ENCODE measurements around the gene RALB.

DNA sequence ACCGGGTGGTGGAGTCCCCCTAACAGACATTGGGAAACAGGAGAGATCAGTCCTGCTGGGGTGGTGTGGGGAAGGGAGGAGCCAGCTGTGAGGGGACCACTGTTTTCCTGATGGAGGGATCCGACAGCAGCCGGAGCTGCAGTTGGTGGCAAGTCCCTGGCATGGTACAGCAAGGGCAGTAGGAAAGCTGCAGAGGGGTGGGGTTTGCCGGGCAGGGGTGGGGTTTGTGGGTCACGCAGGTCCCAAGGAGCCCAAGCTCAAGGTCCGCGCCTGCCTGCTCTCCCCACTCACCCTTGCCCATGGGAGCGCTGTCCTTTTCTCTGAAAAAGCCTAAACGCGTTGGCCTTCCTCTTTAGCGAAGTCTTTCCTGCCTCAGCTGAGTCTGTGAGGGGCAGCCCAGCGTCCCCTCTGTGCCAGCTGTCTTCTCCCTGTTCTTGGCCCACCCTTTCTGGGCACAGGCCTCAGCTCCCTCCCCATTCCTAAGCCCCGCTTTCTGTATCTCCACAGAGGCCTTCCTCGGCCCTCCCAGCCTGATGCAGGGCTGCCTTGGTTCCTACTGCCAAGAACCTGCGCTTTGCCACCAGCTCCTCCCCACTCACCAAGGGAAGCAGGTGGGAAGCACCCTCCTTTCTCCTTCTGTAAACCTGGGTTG lies 64.0 kb downstream of the RALB start:
- TF ChIP-seq, protein P1, sequence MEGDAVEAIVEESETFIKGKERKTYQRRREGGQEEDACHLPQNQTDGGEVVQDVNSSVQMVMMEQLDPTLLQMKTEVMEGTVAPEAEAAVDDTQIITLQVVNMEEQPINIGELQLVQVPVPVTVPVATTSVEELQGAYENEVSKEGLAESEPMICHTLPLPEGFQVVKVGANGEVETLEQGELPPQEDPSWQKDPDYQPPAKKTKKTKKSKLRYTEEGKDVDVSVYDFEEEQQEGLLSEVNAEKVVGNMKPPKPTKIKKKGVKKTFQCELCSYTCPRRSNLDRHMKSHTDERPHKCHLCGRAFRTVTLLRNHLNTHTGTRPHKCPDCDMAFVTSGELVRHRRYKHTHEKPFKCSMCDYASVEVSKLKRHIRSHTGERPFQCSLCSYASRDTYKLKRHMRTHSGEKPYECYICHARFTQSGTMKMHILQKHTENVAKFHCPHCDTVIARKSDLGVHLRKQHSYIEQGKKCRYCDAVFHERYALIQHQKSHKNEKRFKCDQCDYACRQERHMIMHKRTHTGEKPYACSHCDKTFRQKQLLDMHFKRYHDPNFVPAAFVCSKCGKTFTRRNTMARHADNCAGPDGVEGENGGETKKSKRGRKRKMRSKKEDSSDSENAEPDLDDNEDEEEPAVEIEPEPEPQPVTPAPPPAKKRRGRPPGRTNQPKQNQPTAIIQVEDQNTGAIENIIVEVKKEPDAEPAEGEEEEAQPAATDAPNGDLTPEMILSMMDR (conservative IDR thresholded peaks at IDR 0.05; ENCODE audit: low read depth in 2 of 2), result no peak
- TF ChIP-seq EZH2 (IDR thresholded peaks at IDR 0.05; ENCODE audit: low read depth, unreplicated experiment) (no peak), CREB1 (CRISPR knock-in tag; IDR thresholded peaks at IDR 0.05; ENCODE audit: low read depth) (no peak), POLR2AphosphoS5 (IDR thresholded peaks at IDR 0.05; ENCODE audit: low read depth) (no peak), EZH2phosphoT487 (IDR thresholded peaks at IDR 0.05; ENCODE audit: unreplicated experiment) (no peak), NANOG (IDR thresholded peaks at IDR 0.05; ENCODE audit: borderline replicate concordance) (no peak)
- TF ChIP-seq, protein P2, sequence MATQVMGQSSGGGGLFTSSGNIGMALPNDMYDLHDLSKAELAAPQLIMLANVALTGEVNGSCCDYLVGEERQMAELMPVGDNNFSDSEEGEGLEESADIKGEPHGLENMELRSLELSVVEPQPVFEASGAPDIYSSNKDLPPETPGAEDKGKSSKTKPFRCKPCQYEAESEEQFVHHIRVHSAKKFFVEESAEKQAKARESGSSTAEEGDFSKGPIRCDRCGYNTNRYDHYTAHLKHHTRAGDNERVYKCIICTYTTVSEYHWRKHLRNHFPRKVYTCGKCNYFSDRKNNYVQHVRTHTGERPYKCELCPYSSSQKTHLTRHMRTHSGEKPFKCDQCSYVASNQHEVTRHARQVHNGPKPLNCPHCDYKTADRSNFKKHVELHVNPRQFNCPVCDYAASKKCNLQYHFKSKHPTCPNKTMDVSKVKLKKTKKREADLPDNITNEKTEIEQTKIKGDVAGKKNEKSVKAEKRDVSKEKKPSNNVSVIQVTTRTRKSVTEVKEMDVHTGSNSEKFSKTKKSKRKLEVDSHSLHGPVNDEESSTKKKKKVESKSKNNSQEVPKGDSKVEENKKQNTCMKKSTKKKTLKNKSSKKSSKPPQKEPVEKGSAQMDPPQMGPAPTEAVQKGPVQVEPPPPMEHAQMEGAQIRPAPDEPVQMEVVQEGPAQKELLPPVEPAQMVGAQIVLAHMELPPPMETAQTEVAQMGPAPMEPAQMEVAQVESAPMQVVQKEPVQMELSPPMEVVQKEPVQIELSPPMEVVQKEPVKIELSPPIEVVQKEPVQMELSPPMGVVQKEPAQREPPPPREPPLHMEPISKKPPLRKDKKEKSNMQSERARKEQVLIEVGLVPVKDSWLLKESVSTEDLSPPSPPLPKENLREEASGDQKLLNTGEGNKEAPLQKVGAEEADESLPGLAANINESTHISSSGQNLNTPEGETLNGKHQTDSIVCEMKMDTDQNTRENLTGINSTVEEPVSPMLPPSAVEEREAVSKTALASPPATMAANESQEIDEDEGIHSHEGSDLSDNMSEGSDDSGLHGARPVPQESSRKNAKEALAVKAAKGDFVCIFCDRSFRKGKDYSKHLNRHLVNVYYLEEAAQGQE (IDR thresholded peaks at IDR 0.05; ENCODE audit: unreplicated experiment), result no peak

All from GM23338 (cell line).